Globus pallidus (tissue), 1 donor: ENCODE results near the gene PIEZO2.

ENCODE experiments used
- DNase-seq: peaks from one replicate; pipeline ENCODE4 v3.0.0-alpha.2; 2015; ENCODE audit warnings: low spot score

The PIEZO2 gene

GRCh38 chr18:11027862-11028261 is 121.5 kb downstream of the PIEZO2 start:
- DNase-seq, result no peak

- DNase-seq, result no peak
Measured at GRCh38 chr18:11025671-11026070, 123.7 kb downstream of the PIEZO2 start.

- no peak for DNase-seq
Measured at GRCh38 chr18:11024928-11025669, 124.3 kb downstream of the PIEZO2 start.

- no peak for DNase-seq
Measured at GRCh38 chr18:11021477-11021876, 127.9 kb downstream of the PIEZO2 start.

- no peak for DNase-seq
Measured at GRCh38 chr18:11020877-11021414, 128.4 kb downstream of the PIEZO2 start.

GRCh38 chr18:11020161-11020853 is 129.1 kb downstream of the PIEZO2 start:
- no peak for DNase-seq

- no peak for DNase-seq
Measured at GRCh38 chr18:11019295-11020105, 129.9 kb downstream of the PIEZO2 start.

- DNase-seq, result no peak
Measured at GRCh38 chr18:11009869-11010268, 139.5 kb downstream of the PIEZO2 start.

- no peak for DNase-seq
Measured at GRCh38 chr18:11009147-11009546, 140.2 kb downstream of the PIEZO2 start.

GRCh38 chr18:11008505-11008904 is 140.9 kb downstream of the PIEZO2 start:
- no peak for DNase-seq

GRCh38 chr18:11005528-11005927 is 143.8 kb downstream of the PIEZO2 start:
- DNase-seq, result no peak

GRCh38 chr18:11004951-11005350 is 144.4 kb downstream of the PIEZO2 start:
- DNase-seq, result no peak

GRCh38 chr18:11004294-11004693 is 145.1 kb downstream of the PIEZO2 start:
- no peak for DNase-seq

- no peak for DNase-seq
Measured at GRCh38 chr18:11002796-11003195, 146.6 kb downstream of the PIEZO2 start.

- DNase-seq, result no peak
Measured at GRCh38 chr18:11002277-11002676, 147.1 kb downstream of the PIEZO2 start.

- DNase-seq, result no peak
Measured at GRCh38 chr18:11000071-11000470, 149.3 kb downstream of the PIEZO2 start.

- no peak for DNase-seq
Measured at GRCh38 chr18:10997885-10998284, 151.5 kb downstream of the PIEZO2 start.

GRCh38 chr18:10995550-10995949 is 153.8 kb downstream of the PIEZO2 start:
- DNase-seq, result no peak

GRCh38 chr18:10989486-10989885 is 159.9 kb downstream of the PIEZO2 start:
- DNase-seq, result no peak

- no peak for DNase-seq
Measured at GRCh38 chr18:10985689-10986088, 163.7 kb downstream of the PIEZO2 start.

GRCh38 chr18:10979411-10979810 is 170.0 kb downstream of the PIEZO2 start:
- DNase-seq, result no peak

- DNase-seq, result no peak
Measured at GRCh38 chr18:10977042-10977441, 172.3 kb downstream of the PIEZO2 start.
